SK-N-SH (cell line): ENCODE results near the gene TPCN2. TPM values are rescaled to one million over a fixed set of nuclear protein-coding genes. Genes with fewer than 3 reads are reported as not detected.

Experiments
- CTCF ChIA-PET: fragments of 300-600, 350-600 bp; formaldehyde crosslinking; extraction: SDS; loops from one replicate; lab custom pipeline; 2021; lab: Yijun Ruan, JAX
- POLR2A ChIA-PET: fragments of 350-600 bp; sonication (Branson Sonifier 250); formaldehyde crosslinking; extraction: SDS; loops from one replicate; lab custom pipeline; 2020; ENCODE audit warnings: antibody characterized with exemption, inconsistent platforms; lab: Yijun Ruan, JAX
- DNase-seq: peaks from one replicate; pipeline ENCODE4 v3.0.0; 2012
- H2AFZ ChIP-seq: fragments of 200-600 bp; sonication (generic); 2 replicates; pipeline ENCODE4 v1.8.1; 2016; ENCODE audit warnings: antibody characterized with exemption, mild to moderate bottlenecking, low read depth
- H3F3A ChIP-seq: fragments of 200-600 bp; sonication (generic); replicated peaks from 2 replicates; pipeline ENCODE3; 2016; ENCODE audit warnings: antibody characterized with exemption, mild to moderate bottlenecking; ENCODE audit not compliant: insufficient read depth
- H3K27ac ChIP-seq, 2 experiments: fragments of 200-500 bp in 1 of 2; fragments of 200-600 bp in 1 of 2; sonication (Bioruptor generic) in 1 of 2; sonication (generic), shearing (Covaris generic) in 1 of 2; 2 replicates each; pipeline versions ENCODE4 v1.5.1 to v1.6.1; 2014 to 2016; ENCODE audit warnings: low read depth in 2 of 2, inconsistent platforms in 1 of 2, low read length in 1 of 2, mild to moderate bottlenecking in 1 of 2, mixed read lengths in 1 of 2
- H3K27me3 ChIP-seq: fragments of 200-600 bp; sonication (generic), shearing (Covaris generic); 2 replicates; pipeline ENCODE4 v1.6.1; 2016; ENCODE audit warnings: mixed run types; ENCODE audit not compliant: insufficient read depth
- H3K36me3 ChIP-seq, 2 experiments: fragments of 200-500 bp in 1 of 2; fragments of 200-600 bp in 1 of 2; sonication (Bioruptor generic) in 1 of 2; sonication (generic) in 1 of 2; replicated peaks in 1 of 2; 2 replicates each; pipeline versions ENCODE3 to v1.5.1; 2014 to 2016; ENCODE audit warnings: low read length in 1 of 2, mild to moderate bottlenecking in 1 of 2; ENCODE audit not compliant: insufficient read depth in 2 of 2, control insufficient read depth in 1 of 2
- H3K4me1 ChIP-seq, 2 experiments: fragments of 200-500 bp in 1 of 2; fragments of 200-600 bp in 1 of 2; sonication (Bioruptor generic) in 1 of 2; sonication (generic), shearing (Covaris generic) in 1 of 2; 2 replicates each; pipeline versions ENCODE4 v1.5.1 to v1.6.1; 2014 to 2016; ENCODE audit warnings: low read depth in 1 of 2, low read length in 1 of 2, mixed run types in 1 of 2; ENCODE audit not compliant: insufficient read depth in 2 of 2, control insufficient read depth in 1 of 2
- H3K4me2 ChIP-seq: fragments of 200-600 bp; sonication (generic), shearing (Covaris generic); 2 replicates; pipeline ENCODE4 v1.6.1; 2017; ENCODE audit warnings: mixed run types
- H3K4me3 ChIP-seq, 2 experiments: fragments of 200-500 bp in 1 of 2; fragments of 200-600 bp in 1 of 2; sonication (Bioruptor generic) in 1 of 2; sonication (generic), shearing (Covaris generic) in 1 of 2; 2 replicates each; pipeline versions ENCODE4 v1.5.1 to v1.8.1; 2014 to 2016; ENCODE audit warnings: low read depth in 2 of 2, inconsistent platforms in 1 of 2, low read length in 1 of 2, mild to moderate bottlenecking in 1 of 2, mixed read lengths in 1 of 2, moderate library complexity in 1 of 2
- H3K79me2 ChIP-seq: fragments of 200-600 bp; sonication (generic); 2 replicates; pipeline ENCODE4 v1.8.1; 2017; ENCODE audit warnings: mild to moderate bottlenecking; ENCODE audit not compliant: insufficient read depth
- H3K9ac ChIP-seq: fragments of 200-600 bp; sonication (generic); 2 replicates; pipeline ENCODE4 v1.6.1; 2017; ENCODE audit warnings: mixed run types
- H3K9me2 ChIP-seq: fragments of 200-600 bp; sonication (generic); 2 replicates; pipeline ENCODE4 v1.6.1; 2017; ENCODE audit warnings: mixed run types
- H3K9me3 ChIP-seq: fragments of 200-600 bp; sonication (generic); 2 replicates; pipeline ENCODE4 v1.6.1; 2017; ENCODE audit warnings: mixed run types, mild to moderate bottlenecking, moderate library complexity
- H4K20me1 ChIP-seq: fragments of 200-600 bp; sonication (generic); 2 replicates; pipeline ENCODE4 v1.6.1; 2017; ENCODE audit warnings: mild to moderate bottlenecking, mixed run types; ENCODE audit not compliant: insufficient read depth
- CHD2 ChIP-seq: fragments of 150-350 bp; IDR thresholded peaks from 2 replicates; pipeline ENCODE4 v1.6.1; 2018; ENCODE audit warnings: low read length; ENCODE audit not compliant: partially characterized antibody
- EZH2phosphoT487 ChIP-seq: fragments of 200-600 bp; sonication (generic); IDR thresholded peaks from 2 replicates; pipeline ENCODE4 v1.6.1; 2017; ENCODE audit warnings: low read depth, mixed run types, mild to moderate bottlenecking, antibody characterized with exemption, moderate library complexity, borderline replicate concordance
- FOSL2 ChIP-seq: IDR thresholded peaks from 2 replicates; pipeline ENCODE4 v1.4.0; 2012; ENCODE audit warnings: low read depth, mild to moderate bottlenecking, moderate library complexity, borderline replicate concordance
- FOXJ3 ChIP-seq: sonication (generic); formaldehyde crosslinking; IDR thresholded peaks from 2 replicates; pipeline ENCODE4 v1.5.1; 2020; ENCODE audit warnings: mild to moderate bottlenecking, missing genetic modification reagents
- FOXM1 ChIP-seq: IDR thresholded peaks from 2 replicates; pipeline ENCODE4 v1.4.0; 2012; ENCODE audit warnings: low read depth, mild to moderate bottlenecking
- IRF3 ChIP-seq: fragments of 150-350 bp; IDR thresholded peaks from 2 replicates; pipeline ENCODE4 v1.6.1; 2016; ENCODE audit warnings: mild to moderate bottlenecking, low read depth, low read length
- JUND ChIP-seq: IDR thresholded peaks from 2 replicates; pipeline ENCODE4 v1.4.0; 2012
- MEF2A ChIP-seq: IDR thresholded peaks from 2 replicates; pipeline ENCODE4 v1.4.0; 2012; ENCODE audit warnings: low read depth, borderline replicate concordance
- MXI1 ChIP-seq: IDR thresholded peaks from 2 replicates; pipeline ENCODE4 v1.6.1; 2012; ENCODE audit warnings: mild to moderate bottlenecking, low read depth, low read length, improper control_type of control experiment
- NFIC ChIP-seq: IDR thresholded peaks from 2 replicates; pipeline ENCODE4 v1.4.0; 2012; ENCODE audit warnings: borderline replicate concordance
- NRF1 ChIP-seq: IDR thresholded peaks from 2 replicates; pipeline ENCODE4 v1.6.1; 2012; ENCODE audit warnings: low read depth, mild to moderate bottlenecking, low read length
- PBX3 ChIP-seq: IDR thresholded peaks from 2 replicates; pipeline ENCODE4; 2012
- RAD21 ChIP-seq: IDR thresholded peaks from 2 replicates; pipeline ENCODE4 v1.6.1; 2012; ENCODE audit warnings: mild to moderate bottlenecking, low read length
- RCOR1 ChIP-seq: fragments of 150-350 bp; IDR thresholded peaks from 2 replicates; pipeline ENCODE4 v1.6.1; 2017; ENCODE audit warnings: antibody characterized with exemption, low read length
- RFX5 ChIP-seq: IDR thresholded peaks from 2 replicates; pipeline ENCODE4 v1.6.1; 2012; ENCODE audit warnings: mild to moderate bottlenecking, improper control_type of control experiment, low read length
- RXRA ChIP-seq: IDR thresholded peaks from 2 replicates; pipeline ENCODE4 v1.4.0; 2012; ENCODE audit warnings: low read depth, mild to moderate bottlenecking, borderline replicate concordance
- SMC3 ChIP-seq: IDR thresholded peaks from 2 replicates; pipeline ENCODE4 v1.6.1; 2012; ENCODE audit warnings: low read depth, low read length, improper control_type of control experiment
- TCF12 ChIP-seq: IDR thresholded peaks from 2 replicates; pipeline ENCODE4 v1.4.0; 2012
- TEAD4 ChIP-seq: IDR thresholded peaks from 2 replicates; pipeline ENCODE4 v1.4.0; 2012; ENCODE audit warnings: mild to moderate bottlenecking, borderline replicate concordance; ENCODE audit not compliant: insufficient read depth
- USF2 ChIP-seq: fragments of 150-350 bp; IDR thresholded peaks from 2 replicates; pipeline ENCODE4 v1.6.1; 2017; ENCODE audit warnings: antibody characterized with exemption, low read length, low read depth, borderline replicate concordance
- YY1 ChIP-seq: IDR thresholded peaks from 2 replicates; pipeline ENCODE4 v1.4.0; 2012; ENCODE audit warnings: low read depth, mild to moderate bottlenecking
- WGBS: methylation state at CpG from one replicate; pipeline ENCODE4 v1.1.6; 2017; ENCODE audit warnings: low lambda C conversion rate; 5-methylcytosine and 5-hydroxymethylcytosine counted together
- polyA plus RNA-seq, 3 experiments: library from polyadenylated mRNA; depleted of rRNA; stranded (reverse); fragments of >200 nt; gene quantifications; 2 replicates each; pipeline ENCODE4 v1.2.3, GENCODE V29; 2012
- TF ChIP-seq, protein P1 (sequence below): IDR thresholded peaks from 2 replicates; pipeline ENCODE4 v1.4.0; 2012; ENCODE audit warnings: low read depth, borderline replicate concordance
- TF ChIP-seq, protein P2 (sequence below): IDR thresholded peaks from 2 replicates; pipeline ENCODE4 v1.4.0; 2012; ENCODE audit warnings: low read depth

Gene TPCN2
- polyA plus RNA-seq, 1 of the 3 experiments (the other 2 are of a cell fraction), result 8.7 TPM

DNA sequence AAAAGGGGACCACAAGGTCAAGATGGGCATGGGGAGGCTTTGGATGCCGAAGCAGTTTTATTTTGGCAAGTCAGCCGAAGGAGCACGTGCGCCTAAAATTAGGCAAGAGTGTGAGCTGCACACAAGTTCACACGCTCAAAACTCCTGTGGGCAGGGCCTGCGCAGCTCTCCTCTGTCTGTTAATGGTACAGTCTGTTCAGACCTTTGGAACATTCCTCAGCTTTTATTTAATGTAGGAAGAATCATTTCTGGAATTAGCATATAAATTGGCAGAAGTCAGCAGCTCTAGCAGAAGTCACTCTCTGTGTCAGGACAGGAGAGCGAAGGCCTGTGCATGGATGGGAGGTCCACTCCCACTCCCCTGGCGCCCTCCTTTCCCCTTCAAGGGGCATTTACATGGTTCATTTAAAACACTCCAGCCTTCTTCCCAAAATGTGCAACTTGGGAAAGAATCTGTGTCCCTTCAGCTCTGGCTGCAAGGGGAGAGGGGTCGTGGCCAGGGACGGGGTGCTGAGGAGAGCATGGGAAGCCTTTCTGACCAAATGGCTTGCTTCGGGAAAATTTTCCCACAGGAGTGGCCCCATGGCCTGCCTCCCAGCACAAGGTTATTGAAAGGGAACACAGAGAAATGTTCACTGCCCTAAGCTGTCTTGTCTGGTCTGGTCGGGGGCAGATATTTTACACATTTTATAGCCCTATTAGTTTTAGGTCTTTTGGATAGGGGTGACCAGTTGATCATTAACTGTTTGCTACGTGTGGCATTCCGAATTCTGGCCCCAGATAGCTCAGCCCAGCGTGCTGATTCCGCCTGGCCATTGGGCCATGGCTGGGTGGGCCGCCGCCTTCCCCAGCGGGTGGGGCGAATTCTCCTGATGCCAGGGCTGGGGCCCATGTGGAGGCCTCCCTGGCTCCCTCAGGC is 63.2 kb downstream of the TPCN2 start:
- Histone ChIP-seq H3K4me3 (no peak overlapping the region), H3K79me2 (no peaks in the 10 kb centered on the region), H2AFZ (no peak overlapping the region), H3K9me3 (no peaks in the 10 kb centered on the region), H3K27me3 (no peaks in the 10 kb centered on the region), H3F3A (no peaks in the 10 kb centered on the region), H3K9ac (no peak overlapping the region), H3K4me2 (no peak overlapping the region), H3K9me2 (no peaks in the 10 kb centered on the region), H3K36me3 (no peaks in the 10 kb centered on the region), H4K20me1 (no peaks in the 10 kb centered on the region), H3K4me1 (peaks cover 0 to 1% of the 10 kb centered on the region in 2 experiments; a peak in 1 of 4 replicates), H3K27ac (no peak overlapping the region)
- WGBS, result 84% methylated on average over 20 of the region's 20 CpGs
- no peak for DNase-seq
- ChIA-PET POLR2A (no interaction called here), CTCF (interaction anchor here (1.5 to 6.4 kb wide), 4 partner anchors 9 to 532 kb away, joined by 3 to 36 read pairs (median 12); no protein-coding TSS in a partner anchor)
- TF ChIP-seq RCOR1 (no peak), USF2 (no peak), JUND (no peak), MEF2A (no peak), FOXM1 (no peak), IRF3 (no peak), FOSL2 (no peak), TCF12 (no peak), CHD2 (no peak), RXRA (no peak)
- TF ChIP-seq, protein P1, sequence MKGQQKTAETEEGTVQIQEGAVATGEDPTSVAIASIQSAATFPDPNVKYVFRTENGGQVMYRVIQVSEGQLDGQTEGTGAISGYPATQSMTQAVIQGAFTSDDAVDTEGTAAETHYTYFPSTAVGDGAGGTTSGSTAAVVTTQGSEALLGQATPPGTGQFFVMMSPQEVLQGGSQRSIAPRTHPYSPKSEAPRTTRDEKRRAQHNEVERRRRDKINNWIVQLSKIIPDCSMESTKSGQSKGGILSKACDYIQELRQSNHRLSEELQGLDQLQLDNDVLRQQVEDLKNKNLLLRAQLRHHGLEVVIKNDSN, result no peak
- TF ChIP-seq, protein P2, sequence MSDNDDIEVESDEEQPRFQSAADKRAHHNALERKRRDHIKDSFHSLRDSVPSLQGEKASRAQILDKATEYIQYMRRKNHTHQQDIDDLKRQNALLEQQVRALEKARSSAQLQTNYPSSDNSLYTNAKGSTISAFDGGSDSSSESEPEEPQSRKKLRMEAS, result no peak

DNA sequence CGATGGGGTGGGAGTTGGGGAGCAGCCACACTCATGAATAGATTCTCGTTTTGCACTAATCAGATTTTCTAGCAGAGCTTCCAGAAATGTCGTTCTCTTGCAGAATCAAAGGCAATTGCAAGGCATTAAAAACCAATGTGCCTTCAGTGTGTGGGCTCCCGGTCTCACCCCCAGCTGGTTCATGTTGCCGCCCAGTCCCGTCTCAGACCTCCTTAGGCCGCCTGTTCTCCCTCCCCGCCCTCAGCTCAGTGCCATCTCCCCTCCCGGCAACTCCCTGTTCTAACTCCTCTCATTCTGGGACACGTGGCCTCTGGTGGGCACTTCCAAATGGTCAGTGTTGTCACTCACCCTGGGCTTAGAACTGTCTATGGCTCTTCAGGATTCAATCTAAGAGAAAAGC is 64.5 kb downstream of the TPCN2 start:
- H4K20me1 ChIP-seq, result no peaks in the 10 kb centered on the region
- no peak overlapping the region for H3K4me2 ChIP-seq
- no peaks in the 10 kb centered on the region for H3K9me3 ChIP-seq
- POLR2A ChIA-PET, result no interaction called here
- no peak for TF ChIP-seq CHD2
- no peak for TF ChIP-seq PBX3
- no peak for TF ChIP-seq FOXJ3 (CRISPR knock-in tag)
- TF ChIP-seq NRF1, result no peak
- no peak for TF ChIP-seq RFX5
- no peak for TF ChIP-seq USF2
- no peak for TF ChIP-seq RXRA
- no peak for TF ChIP-seq YY1
- no peak for TF ChIP-seq EZH2phosphoT487
- no peak for TF ChIP-seq RAD21
- no peak for TF ChIP-seq MXI1
- no peak for TF ChIP-seq NFIC
- TF ChIP-seq TEAD4, result no peak
- no peak for TF ChIP-seq SMC3
- H3F3A ChIP-seq, result no peaks in the 10 kb centered on the region
- H3K79me2 ChIP-seq, result no peaks in the 10 kb centered on the region
- H3K27me3 ChIP-seq, result no peaks in the 10 kb centered on the region
- no peak for DNase-seq
- no peak overlapping the region for H2AFZ ChIP-seq
- 71% methylated on average over 9 of the region's 10 CpGs for WGBS
- CTCF ChIA-PET, result interaction anchor here (2.1 to 6.4 kb wide), 3 partner anchors 12 to 530 kb away, joined by 7 to 36 read pairs (median 18); no protein-coding TSS in a partner anchor
- no peak overlapping the region for H3K4me3 ChIP-seq
- no peaks in the 10 kb centered on the region for H3K9me2 ChIP-seq
- H3K27ac ChIP-seq, result no peak overlapping the region
- H3K9ac ChIP-seq, result no peak overlapping the region
- H3K4me1 ChIP-seq, result no peaks in the 10 kb centered on the region; a peak in 1 of 4 replicates
- H3K36me3 ChIP-seq, result no peaks in the 10 kb centered on the region
